CD4-positive, alpha-beta memory T cell (primary cell): ENCODE data around the gene ANO7. TPM values are rescaled to one million over a fixed set of nuclear protein-coding genes. Genes with fewer than 3 reads are reported as not detected.

Source experiments
- CTCF ChIA-PET: fragments of 350-600 bp; sonication (Branson Sonifier 250); formaldehyde crosslinking; loops from one replicate; lab custom pipeline; 2021; ENCODE audit warnings: inconsistent platforms; ENCODE audit not compliant: partially characterized antibody; lab: Charles Lee
- POLR2A ChIA-PET: fragments of 350-600 bp; sonication (Branson Sonifier 250); formaldehyde crosslinking; loops from one replicate; lab custom pipeline; 2021; ENCODE audit not compliant: partially characterized antibody; lab: Charles Lee
- DNase-seq, 5 donors: peaks; one replicate each; pipeline versions ENCODE4 v3.0.0 to v3.0.0-alpha.2; 2020 to 2022; ENCODE audit warnings: mixed read lengths in 1 of 5
- H3K27ac ChIP-seq: one replicate; pipeline ENCODE4 v1.7.0; 2013; ENCODE audit warnings: low read depth, low read length
- H3K27me3 ChIP-seq: 2 replicates; pipeline ENCODE4 v1.7.0; 2013; ENCODE audit warnings: mild to moderate bottlenecking, low read length, moderate library complexity; ENCODE audit not compliant: insufficient read depth
- H3K36me3 ChIP-seq: 2 replicates; pipeline ENCODE4 v1.7.0; 2013; ENCODE audit warnings: mild to moderate bottlenecking, low read length, moderate library complexity; ENCODE audit not compliant: insufficient read depth
- H3K4me1 ChIP-seq: 2 replicates; pipeline ENCODE4 v1.7.0; 2013; ENCODE audit warnings: mild to moderate bottlenecking, low read length, moderate library complexity; ENCODE audit not compliant: insufficient read depth
- H3K4me3 ChIP-seq, 2 donors: one replicate each; pipeline ENCODE4 v1.7.0; 2013; ENCODE audit warnings: low read length in 2 of 2, mild to moderate bottlenecking in 1 of 2
- H3K9me3 ChIP-seq, 2 donors: one replicate each; pipeline ENCODE4 v1.7.0; 2013; ENCODE audit warnings: low read length in 2 of 2, control low read depth in 1 of 2; ENCODE audit not compliant: control insufficient read depth in 1 of 2
- H3K27ac Mint-ChIP-seq, 7 donors: one replicate each; pipeline ENCODE4 v1.8.0; 2020 to 2021; ENCODE audit warnings: mixed read lengths in 7 of 7, mild to moderate bottlenecking in 6 of 7, inconsistent platforms in 3 of 7, moderate library complexity in 3 of 7
- H3K27me3 Mint-ChIP-seq, 2 donors: one replicate each; pipeline ENCODE4 v1.8.0; 2020 to 2021; ENCODE audit warnings: mixed read lengths in 2 of 2
- H3K36me3 Mint-ChIP-seq, 2 donors: one replicate each; pipeline ENCODE4 v1.8.0; 2020 to 2021; ENCODE audit warnings: mixed read lengths in 2 of 2, inconsistent platforms in 1 of 2, mild to moderate bottlenecking in 1 of 2
- H3K4me1 Mint-ChIP-seq, 4 donors: one replicate each; pipeline ENCODE4 v1.8.0; 2020 to 2021; ENCODE audit warnings: mixed read lengths in 4 of 4, mild to moderate bottlenecking in 1 of 4
- H3K4me3 Mint-ChIP-seq, 8 donors: one replicate each; pipeline ENCODE4 v1.8.0; 2020 to 2021; ENCODE audit warnings: mixed read lengths in 8 of 8, mild to moderate bottlenecking in 7 of 8, moderate library complexity in 6 of 8, inconsistent platforms in 3 of 8
- H3K9me3 Mint-ChIP-seq, 8 donors: one replicate each; pipeline ENCODE4 v1.8.0; 2020 to 2021; ENCODE audit warnings: mixed read lengths in 8 of 8, mild to moderate bottlenecking in 5 of 8, inconsistent platforms in 3 of 8, moderate library complexity in 1 of 8
- intact Hi-C: fragments of 100-400 bp; cut with micrococcal nuclease; formaldehyde crosslinking; loops from one replicate; pipeline ENCODE4 v1.15.1; 2023
- polyA plus RNA-seq, 2 donors: library from polyadenylated mRNA; unstranded; fragments of 300-500 nt; fragmentation: Illumina TruSeq; gene quantifications; one replicate each; pipeline ENCODE4 v1.2.3, GENCODE V29; 2021
- total RNA-seq, 2 experiments: library from RNA; stranded (reverse); gene quantifications; one replicate each; pipeline ENCODE4 v1.2.3, GENCODE V29; 2021

The ANO7 gene
- total and polyA plus RNA-seq, 4 experiments from 2014 or later: 0.13 to 0.81 (median 0.53) TPM; not detected in 1

GRCh38 chr2:241208058-241208457, 19.6 kb downstream of the ANO7 start:
- Mint-ChIP-seq H3K36me3 (no peaks in the 10 kb centered on the region), H3K9me3 (no peaks in the 10 kb centered on the region), H3K27me3 (no peaks in the 10 kb centered on the region), H3K27ac (peak overlapping the region in 1 of 7 donors; percentile 9), H3K4me1 (no peaks in the 10 kb centered on the region), H3K4me3 (no peak overlapping the region)
- CTCF ChIA-PET: no interaction called here
- DNase-seq: no peak
- H3K9me3 ChIP-seq: no peaks in the 10 kb centered on the region
- no peaks in the 10 kb centered on the region for H3K27me3 ChIP-seq
- H3K4me3 ChIP-seq: no peak overlapping the region
- no peaks in the 10 kb centered on the region for H3K36me3 ChIP-seq
- intact Hi-C loops: no loop called here
- H3K4me1 ChIP-seq: no peaks in the 10 kb centered on the region
- POLR2A ChIA-PET: no interaction called here
- no peak overlapping the region for H3K27ac ChIP-seq

DNA sequence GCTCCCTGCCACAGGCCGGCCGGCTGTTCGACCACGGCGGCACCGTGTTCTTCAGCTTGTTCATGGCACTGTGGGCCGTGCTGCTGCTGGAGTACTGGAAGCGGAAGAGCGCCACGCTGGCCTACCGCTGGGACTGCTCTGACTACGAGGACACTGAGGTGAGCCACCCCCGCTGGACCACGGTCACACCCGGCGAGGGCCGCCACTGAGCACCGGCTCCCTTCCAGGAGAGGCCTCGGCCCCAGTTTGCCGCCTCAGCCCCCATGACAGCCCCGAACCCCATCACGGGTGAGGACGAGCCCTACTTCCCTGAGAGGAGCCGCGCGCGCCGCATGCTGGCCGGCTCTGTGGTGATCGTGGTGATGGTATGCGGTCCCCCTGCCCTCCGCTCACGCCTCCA, 20.8 kb downstream of the ANO7 start:
- H3K4me1 Mint-ChIP-seq: no peaks in the 10 kb centered on the region
- Histone ChIP-seq H3K4me3 (no peak overlapping the region), H3K27me3 (no peaks in the 10 kb centered on the region), H3K27ac (no peak overlapping the region), H3K36me3 (no peaks in the 10 kb centered on the region), H3K4me1 (no peaks in the 10 kb centered on the region), H3K9me3 (no peaks in the 10 kb centered on the region)
- H3K4me3 Mint-ChIP-seq: no peak overlapping the region
- ChIA-PET POLR2A (no interaction called here), CTCF (no interaction called here)
- no peaks in the 10 kb centered on the region for H3K9me3 Mint-ChIP-seq
- no peaks in the 10 kb centered on the region for H3K36me3 Mint-ChIP-seq
- no peak overlapping the region for H3K27ac Mint-ChIP-seq
- intact Hi-C loops: no loop called here
- H3K27me3 Mint-ChIP-seq: no peaks in the 10 kb centered on the region
- no peak for DNase-seq

DNA sequence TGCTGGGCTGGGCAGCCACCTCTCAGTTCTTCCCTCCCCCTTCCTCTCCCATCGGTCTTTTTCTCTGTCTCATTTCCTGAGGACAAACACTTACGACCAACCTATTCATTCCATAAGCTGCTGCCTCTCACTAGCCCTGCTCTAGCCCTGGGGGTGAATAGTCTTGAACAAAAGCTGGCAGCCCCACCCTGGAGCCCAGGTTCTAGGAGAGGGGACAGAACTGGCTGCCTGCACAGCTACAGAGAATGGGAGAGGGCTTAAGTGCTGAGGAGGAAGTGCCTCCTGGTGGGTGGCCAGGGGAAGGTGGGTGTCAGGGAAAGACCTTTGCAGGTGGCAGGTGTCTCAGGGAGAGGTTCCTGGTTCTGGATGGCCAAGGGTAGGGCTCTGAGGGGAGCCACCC, 22.8 kb downstream of the ANO7 start:
- H3K9me3 ChIP-seq: no peaks in the 10 kb centered on the region
- no peaks in the 10 kb centered on the region for H3K27me3 ChIP-seq
- ChIA-PET CTCF (no interaction called here), POLR2A (no interaction called here)
- no peak overlapping the region for H3K4me3 ChIP-seq
- no peak overlapping the region for H3K27ac ChIP-seq
- Mint-ChIP-seq H3K36me3 (no peaks in the 10 kb centered on the region), H3K4me3 (no peak overlapping the region), H3K4me1 (no peaks in the 10 kb centered on the region), H3K27ac (peak overlapping the region in 2 of 7 donors; percentile 10 to 60), H3K9me3 (no peaks in the 10 kb centered on the region), H3K27me3 (no peaks in the 10 kb centered on the region)
- H3K36me3 ChIP-seq: no peaks in the 10 kb centered on the region
- no peak for DNase-seq
- intact Hi-C loops: no loop called here
- H3K4me1 ChIP-seq: no peaks in the 10 kb centered on the region

DNA sequence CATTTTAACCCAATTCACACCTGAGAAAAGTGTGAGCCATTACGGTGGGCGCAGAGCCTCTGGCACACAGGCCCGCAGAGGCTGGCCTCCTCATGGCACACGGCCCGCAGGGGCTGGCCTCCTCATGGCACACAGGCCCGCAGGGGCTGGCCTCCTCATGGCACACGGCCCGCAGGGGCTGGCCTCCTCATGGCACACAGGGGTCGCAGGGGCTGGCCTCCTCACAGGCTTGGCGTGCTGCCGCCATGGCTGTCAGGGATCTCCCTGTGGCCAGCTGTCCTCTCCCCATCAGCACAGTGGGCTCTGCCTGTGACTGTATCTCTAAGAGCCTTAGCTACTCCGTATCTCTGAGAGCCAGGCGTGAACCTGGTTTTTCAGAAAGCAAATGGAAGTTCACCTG, 24.6 kb downstream of the ANO7 start:
- ChIA-PET POLR2A (interaction anchor here (0.7 kb wide), 1 partner anchor 9 kb away, joined by 4 read pairs; no protein-coding TSS in a partner anchor), CTCF (no interaction called here)
- Mint-ChIP-seq H3K36me3 (no peaks in the 10 kb centered on the region), H3K9me3 (no peaks in the 10 kb centered on the region), H3K4me3 (peak overlapping the region in 1 of 8 donors; percentile 53), H3K4me1 (peaks cover 0 to 5% (median 1%) of the 10 kb centered on the region in 4 donors), H3K27ac (peak overlapping the region in 1 of 7 donors; percentile 46), H3K27me3 (no peaks in the 10 kb centered on the region)
- DNase-seq: no peak
- no peaks in the 10 kb centered on the region for H3K4me1 ChIP-seq
- no peak overlapping the region for H3K4me3 ChIP-seq
- H3K36me3 ChIP-seq: no peaks in the 10 kb centered on the region
- H3K27ac ChIP-seq: no peak overlapping the region
- H3K9me3 ChIP-seq: no peaks in the 10 kb centered on the region
- no peaks in the 10 kb centered on the region for H3K27me3 ChIP-seq
- intact Hi-C loops: no loop called here

GRCh38 chr2:241213567-241213966, 25.1 kb downstream of the ANO7 start:
- no peak for DNase-seq
- Mint-ChIP-seq H3K27ac (peak overlapping the region in 3 of 7 donors; percentile 42 to 60 (median 46)), H3K36me3 (peaks cover 0 to 2% of the 10 kb centered on the region in 2 donors), H3K4me1 (peaks cover 3 to 8% (median 4%) of the 10 kb centered on the region in 4 donors), H3K27me3 (no peaks in the 10 kb centered on the region), H3K9me3 (no peaks in the 10 kb centered on the region), H3K4me3 (peak overlapping the region in 2 of 8 donors; percentile 53 to 54)
- Histone ChIP-seq H3K4me1 (peaks cover 2% of the 10 kb centered on the region), H3K9me3 (no peaks in the 10 kb centered on the region), H3K27ac (no peak overlapping the region), H3K4me3 (no peak overlapping the region), H3K36me3 (no peaks in the 10 kb centered on the region), H3K27me3 (no peaks in the 10 kb centered on the region)
- POLR2A ChIA-PET: no interaction called here
- CTCF ChIA-PET: no interaction called here
- intact Hi-C loops: no loop called here

DNA sequence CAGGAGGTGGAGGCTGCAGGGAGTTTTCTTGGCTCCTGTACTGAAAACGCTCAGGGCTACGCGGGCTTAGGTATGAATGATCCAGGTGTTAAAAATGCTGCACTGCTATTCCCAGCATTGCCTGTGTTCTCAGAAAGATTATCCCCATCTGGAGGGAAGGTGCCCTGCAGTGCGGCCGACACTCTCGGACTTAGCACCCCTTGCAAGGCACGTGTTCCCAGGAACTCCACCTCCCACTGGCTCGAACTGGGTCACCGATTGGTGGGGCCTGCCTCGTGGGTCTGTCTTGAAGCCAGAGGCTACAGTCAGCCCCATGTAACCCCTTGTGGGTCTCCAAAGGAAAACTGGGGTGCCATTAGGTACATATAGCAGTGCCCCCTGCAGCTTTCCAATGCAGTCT, 25.7 kb downstream of the ANO7 start:
- Mint-ChIP-seq H3K27ac (peak overlapping the region in 1 of 7 donors; percentile 66), H3K4me1 (peaks cover 8 to 15% (median 9%) of the 10 kb centered on the region in 4 donors), H3K4me3 (peak overlapping the region in 1 of 8 donors; percentile 46), H3K9me3 (no peaks in the 10 kb centered on the region), H3K27me3 (no peaks in the 10 kb centered on the region), H3K36me3 (peaks cover 0 to 3% of the 10 kb centered on the region in 2 donors)
- Histone ChIP-seq H3K9me3 (no peaks in the 10 kb centered on the region), H3K4me3 (no peak overlapping the region), H3K27ac (no peak overlapping the region), H3K36me3 (no peaks in the 10 kb centered on the region), H3K27me3 (no peaks in the 10 kb centered on the region), H3K4me1 (peaks cover 8% of the 10 kb centered on the region)
- POLR2A ChIA-PET: no interaction called here
- intact Hi-C loops: no loop called here
- no peak for DNase-seq
- CTCF ChIA-PET: no interaction called here

- H3K4me1 Mint-ChIP-seq: peaks cover 10 to 17% (median 10%) of the 10 kb centered on the region in 4 donors
- Histone ChIP-seq H3K36me3 (no peaks in the 10 kb centered on the region), H3K9me3 (no peaks in the 10 kb centered on the region), H3K4me3 (no peak overlapping the region), H3K4me1 (peaks cover 10% of the 10 kb centered on the region), H3K27ac (no peak overlapping the region), H3K27me3 (no peaks in the 10 kb centered on the region)
- ChIA-PET CTCF (no interaction called here), POLR2A (no interaction called here)
- intact Hi-C loops: loop anchor here (5.0 kb wide), 1 partner anchor 103 kb away; the partner anchor contains the start of genes HDLBP and SEPTIN2
- peak overlapping the region in 2 of 7 donors; percentile 66 to 73 for H3K27ac Mint-ChIP-seq
- H3K4me3 Mint-ChIP-seq: no peak overlapping the region
- DNase-seq: no peak
- H3K9me3 Mint-ChIP-seq: no peaks in the 10 kb centered on the region
- peaks cover 0 to 3% of the 10 kb centered on the region in 2 donors for H3K36me3 Mint-ChIP-seq
- no peaks in the 10 kb centered on the region for H3K27me3 Mint-ChIP-seq
Measured at GRCh38 chr2:241214766-241215165, 26.3 kb downstream of the ANO7 start.
